Measurements from ENCODE around the gene POLE.

Gene POLE

DNA sequence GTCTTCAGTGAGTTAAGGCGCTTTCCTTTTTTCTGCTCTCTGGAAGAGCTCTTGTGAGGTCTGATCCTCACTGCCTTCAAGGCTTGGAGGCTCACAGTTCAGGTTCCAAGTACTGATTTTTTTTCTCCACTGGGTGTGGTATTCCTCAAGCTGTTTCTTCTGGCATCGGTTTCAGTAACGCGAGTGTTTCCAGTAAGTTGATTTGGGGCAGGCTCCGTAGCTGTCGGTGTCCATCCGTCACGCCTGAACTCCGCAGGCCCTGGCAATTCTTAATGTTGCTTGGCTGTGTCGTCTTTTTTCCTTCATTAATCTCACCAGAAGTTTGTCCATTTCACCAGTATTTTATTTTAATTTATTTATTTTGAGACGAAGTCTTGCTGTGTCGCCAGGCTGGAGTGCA lies 107.4 kb downstream of the POLE start:
- DNase-seq (ENCODE audit: low read depth in 2 of 2), result no peak

GRCh38 chr12:132578826-132579225 lies 108.3 kb downstream of the POLE start:
- no peak for DNase-seq (ENCODE audit: low read depth in 2 of 2)

DNA sequence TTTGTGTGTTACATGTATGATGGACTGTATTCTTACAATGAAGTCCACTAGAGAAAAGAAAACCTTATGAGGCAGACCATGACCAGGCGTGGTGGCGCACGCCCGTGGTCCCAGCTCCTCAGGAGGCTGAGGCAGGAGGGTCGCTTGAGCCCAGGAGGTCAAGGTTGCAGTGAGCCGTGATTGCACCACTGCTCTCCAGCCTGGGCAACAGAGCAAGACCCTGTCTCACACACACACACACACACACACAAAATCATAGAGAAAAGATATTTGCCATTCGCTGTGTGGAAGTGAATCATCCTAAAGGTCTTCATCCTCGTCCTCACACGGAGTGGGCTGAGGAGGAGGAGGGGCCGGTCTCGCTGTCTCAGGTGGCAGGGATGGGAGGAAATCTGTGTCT lies 109.0 kb downstream of the POLE start:
- DNase-seq (ENCODE audit: low read depth in 2 of 2), result no peak

DNA sequence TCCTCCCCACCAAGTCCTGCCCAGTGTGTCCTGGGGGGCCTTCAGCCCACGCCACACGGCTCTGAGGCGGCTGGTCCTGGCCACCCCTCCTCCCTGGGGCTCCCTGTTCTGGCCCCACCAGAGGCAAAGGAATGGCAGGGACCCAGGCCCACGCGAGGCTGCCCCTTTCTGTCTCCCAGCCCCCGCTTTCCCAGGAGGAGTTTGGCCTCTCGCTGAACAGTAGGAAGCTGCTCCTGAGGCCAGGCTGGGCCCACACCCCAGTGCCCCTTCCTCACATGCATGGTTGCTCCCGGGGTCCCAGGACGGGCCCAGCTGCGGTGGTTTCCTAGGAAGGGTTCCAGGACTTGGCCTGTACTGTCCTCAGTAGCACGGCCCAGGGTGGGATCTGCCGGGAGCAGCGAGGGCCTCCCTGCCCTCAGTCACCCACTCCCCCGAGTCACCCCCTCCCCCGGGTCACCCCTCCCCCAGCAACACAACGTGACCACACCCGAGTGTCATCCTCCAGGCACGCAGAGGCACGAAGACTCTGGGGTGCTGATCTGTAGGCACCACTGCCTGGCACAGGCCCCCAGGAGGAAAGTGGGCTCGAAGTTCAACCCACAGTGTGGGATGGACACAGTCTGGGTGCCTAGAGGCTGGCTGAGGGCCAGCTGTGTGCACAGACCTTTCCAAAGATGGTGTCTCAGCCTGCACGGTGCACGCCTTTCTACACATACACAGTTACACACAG lies 109.8 kb downstream of the POLE start:
- no peak for DNase-seq (ENCODE audit: low read depth in 2 of 2)

- no peak for DNase-seq (ENCODE audit: low read depth in 2 of 2)
Observed at GRCh38 chr12:132576701-132577100, 110.4 kb downstream of the POLE start.

- no peak for DNase-seq (ENCODE audit: low read depth in 2 of 2)
Observed at GRCh38 chr12:132575661-132576060, 111.5 kb downstream of the POLE start.

- no peak for DNase-seq (ENCODE audit: low read depth in 2 of 2)
Observed at GRCh38 chr12:132574271-132574996, 112.7 kb downstream of the POLE start.

Measured in activated CD4-positive, alpha-beta T cell treated with anti-CD3 and anti-CD28 coated beads for 24 hours (primary cell).